DOHH2 (cell line): ENCODE measurements around the gene TLR9.

ENCODE experiments used
- CTCF ChIP-seq: fragments of 200-600 bp; sonication (generic); IDR thresholded peaks from one replicate; pipeline ENCODE4 v1.5.1; 2014; ENCODE audit warnings: antibody characterized with exemption, mild to moderate bottlenecking, low read depth, low read length; ENCODE audit not compliant: poor library complexity, severe bottlenecking
- EZH2phosphoT487 ChIP-seq: fragments of 200-600 bp; sonication (generic); IDR thresholded peaks from 2 replicates; pipeline ENCODE4 v1.6.1; 2017; ENCODE audit warnings: borderline replicate concordance, mild to moderate bottlenecking, antibody characterized with exemption, low read length, moderate library complexity, mixed read lengths

- no peak for TF ChIP-seq CTCF
- TF ChIP-seq EZH2phosphoT487 = no peak
Observed at GRCh38 chr3:52190294-52191074, 35.0 kb downstream of the TLR9 start.
